AG09309 (cell line): ENCODE results near the gene SAA4.
"Not testable (repeated sequence)": the region's sequence is repeated elsewhere in the genome, so short reads cannot be mapped to it uniquely, and the experiment has no call there.

ENCODE experiments used
- DNase-seq: peaks from one replicate; pipeline ENCODE4 v3.0.0-alpha.2; 2010; ENCODE audit warnings: low read depth
- H3K4me3 ChIP-seq: 2 replicates; pipeline ENCODE4 v1.5.1; 2011; ENCODE audit warnings: mild to moderate bottlenecking, low read depth, low read length, moderate library complexity; ENCODE audit not compliant: control insufficient read depth
- CTCF ChIP-seq: IDR thresholded peaks from 2 replicates; pipeline ENCODE4 v1.5.1; 2011; ENCODE audit warnings: mild to moderate bottlenecking, low read depth, low read length, inconsistent platforms; ENCODE audit not compliant: insufficient read depth, control insufficient read depth; ENCODE audit errors: missing control alignments

The SAA4 gene

GRCh38 chr11:18204220-18204619, 32.4 kb downstream of the SAA4 start:
- TF ChIP-seq CTCF = no peak
- H3K4me3 ChIP-seq = no peak overlapping the region

DNA sequence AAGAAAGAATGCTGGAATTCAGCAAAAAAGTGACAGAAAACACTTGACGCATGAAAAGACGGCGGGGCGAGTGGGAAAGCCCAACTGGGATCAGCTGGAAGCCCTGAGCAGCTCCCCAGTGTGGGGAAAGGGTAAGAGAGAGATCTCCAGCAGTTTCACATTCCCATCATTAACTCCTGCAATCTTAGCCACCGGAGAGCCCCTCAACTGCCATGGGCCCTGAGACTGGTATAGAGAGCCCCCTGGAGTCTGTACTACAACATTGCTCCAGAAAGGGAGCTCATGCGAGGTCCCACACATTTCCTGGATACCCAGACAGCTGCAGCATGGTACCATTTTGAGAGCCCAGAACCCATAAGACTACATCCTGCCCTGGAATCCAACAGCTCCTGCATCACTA, 32.9 kb downstream of the SAA4 start:
- DNase-seq = no peak
- H3K4me3 ChIP-seq = no peak overlapping the region
- TF ChIP-seq CTCF = peak; percentile 42

More at GRCh38 chr11:18204220-18204619, 32.4 kb downstream of the SAA4 start:
- DNase-seq = no peak

DNA sequence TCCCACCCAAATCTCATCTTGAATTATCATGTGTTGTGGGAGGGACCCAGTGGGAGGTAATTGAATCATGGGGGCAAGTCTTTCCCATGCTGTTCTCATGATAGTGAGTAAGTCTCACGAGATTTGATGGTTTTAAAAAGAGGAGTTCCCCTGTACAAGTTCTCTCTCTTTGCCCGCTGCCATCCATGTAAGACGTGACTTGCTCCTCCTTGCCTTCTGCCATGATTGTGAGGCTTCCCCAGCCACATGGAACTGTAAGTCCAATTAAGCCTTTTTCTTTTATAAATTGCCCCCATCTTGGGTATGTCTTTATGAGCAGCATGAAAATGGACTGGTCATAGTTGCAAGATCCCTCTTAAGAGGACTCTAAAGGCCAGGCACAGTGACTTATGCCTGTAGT, 38.9 kb downstream of the SAA4 start:
- not testable (repeated sequence) for DNase-seq, H3K4me3 ChIP-seq

- no peak for DNase-seq
- H3K4me3 ChIP-seq = no peak overlapping the region
- no peak for TF ChIP-seq CTCF
Observed at GRCh38 chr11:18196532-18196931, 40.1 kb downstream of the SAA4 start.

GRCh38 chr11:18193010-18193409, 43.6 kb downstream of the SAA4 start:
- TF ChIP-seq CTCF = no peak
- no peak overlapping the region for H3K4me3 ChIP-seq
- DNase-seq = no peak

- DNase-seq = no peak
- no peak overlapping the region for H3K4me3 ChIP-seq
- no peak for TF ChIP-seq CTCF
Observed at GRCh38 chr11:18191376-18191775, 45.2 kb downstream of the SAA4 start.

- not testable (repeated sequence) for H3K4me3 ChIP-seq, DNase-seq
Observed at GRCh38 chr11:18189476-18190245, 46.9 kb downstream of the SAA4 start.

GRCh38 chr11:18188796-18189195, 47.8 kb downstream of the SAA4 start:
- no peak overlapping the region for H3K4me3 ChIP-seq
- TF ChIP-seq CTCF = no peak
- DNase-seq = no peak
